ENCODE data around the gene GLTP. TPM values are rescaled to one million over a fixed set of nuclear protein-coding genes. Genes with fewer than 3 reads are reported as not detected.

GLTP gene
- total and polyA plus RNA-seq, 2 of the 13 experiments (the other 11 are each of a cell fraction or from before 2014, with no cell fraction given), result 10.7 to 12.9 TPM

GRCh38 chr12:109894939-109895338 is 14.6 kb upstream of the GLTP start (continued):
- TF ChIP-seq USF2 (IDR thresholded peaks at IDR 0.05; ENCODE audit: low read depth, low read length) (no peak), USF2 (CRISPR knock-in tag; IDR thresholded peaks at IDR 0.05; ENCODE audit: borderline replicate concordance) (no peak), ARID3A (IDR thresholded peaks at IDR 0.05; ENCODE audit: low read depth, low read length) (peak; percentile 59; the same call in 1 of the 2 replicates), HHEX (CRISPR knock-in tag; IDR thresholded peaks at IDR 0.05) (no peak), MED8 (CRISPR knock-in tag; IDR thresholded peaks at IDR 0.05; ENCODE audit: insufficient replicate concordance) (no peak), ZBTB2 (CRISPR knock-in tag; IDR thresholded peaks at IDR 0.05; ENCODE audit: low read depth) (no peak), SAP130 (CRISPR knock-in tag; IDR thresholded peaks at IDR 0.05; ENCODE audit: low read depth) (no peak), TFAP4 (IDR thresholded peaks at IDR 0.05; ENCODE audit: borderline replicate concordance, low read depth) (0 out of 2 replicates have a peak, but pooled peaks have one; percentile 25), ZMAT3 (CRISPR knock-in tag; conservative IDR thresholded peaks at IDR 0.05) (no peak), PRDM10 (CRISPR knock-in tag; IDR thresholded peaks at IDR 0.05; ENCODE audit: low read depth) (peak; percentile 74), NCOR1 (IDR thresholded peaks at IDR 0.05; ENCODE audit: borderline replicate concordance, low read length) (peak; percentile 59; the same call in 1 of the 2 replicates), CERS6 (CRISPR knock-in tag; IDR thresholded peaks at IDR 0.05) (no peak), ZNF652 (CRISPR knock-in tag; IDR thresholded peaks at IDR 0.05; ENCODE audit: borderline replicate concordance, low read depth) (no peak), RFX3 (CRISPR knock-in tag; IDR thresholded peaks at IDR 0.05) (peak; percentile 61; the same call in 1 of the 2 replicates), ATF2 (CRISPR knock-in tag; IDR thresholded peaks at IDR 0.05) (no peak), ZMYM3 (CRISPR knock-in tag; IDR thresholded peaks at IDR 0.05) (no peak)
